Tibial nerve (tissue), 4 donors: ENCODE measurements around the gene NFATC1.

ENCODE experiments used
- EP300 ChIP-seq, 2 donors: sonication (generic); formaldehyde crosslinking; IDR thresholded peaks; one replicate each; pipeline ENCODE4 v1.6.1; 2017; ENCODE audit warnings: antibody characterized with exemption in 2 of 2, mild to moderate bottlenecking in 1 of 2
- POLR2A ChIP-seq, 2 donors: fragments of 450-650 bp; IDR thresholded peaks; one replicate each; pipeline ENCODE4 v1.6.1; 2017; ENCODE audit warnings: antibody characterized with exemption in 2 of 2, mild to moderate bottlenecking in 2 of 2, moderate library complexity in 2 of 2
- TF ChIP-seq, protein P1 (sequence below), 5 experiments: fragments of 200-600 bp in 3 of 5; fragments of 450-650 bp in 2 of 5; sonication (generic) in 3 of 5; IDR thresholded peaks; one replicate each; pipeline ENCODE4 v1.5.1; 2016 to 2019; ENCODE audit warnings: antibody characterized with exemption in 5 of 5, mild to moderate bottlenecking in 3 of 5, moderate library complexity in 2 of 5

DNA sequence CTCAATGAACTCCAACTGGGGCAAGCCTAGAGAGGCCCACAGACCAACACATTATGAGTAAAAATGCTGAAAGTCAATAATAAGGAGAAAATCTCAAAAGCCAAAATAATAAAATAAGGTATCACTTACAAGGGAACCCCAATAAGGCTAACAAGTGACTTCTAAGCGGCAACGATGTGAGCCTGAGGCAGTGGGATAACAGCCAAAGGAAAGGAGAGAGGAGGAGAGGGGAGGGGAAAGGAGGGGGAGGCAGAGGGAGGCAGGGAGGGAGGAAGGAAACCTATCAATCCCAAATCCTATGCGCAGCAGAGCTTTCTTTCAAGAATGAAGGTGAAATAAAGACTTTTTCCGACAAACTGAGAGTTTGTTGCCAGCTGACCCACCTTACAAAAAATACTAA, 6.0 kb upstream of the NFATC1 start:
- TF ChIP-seq, protein P1, sequence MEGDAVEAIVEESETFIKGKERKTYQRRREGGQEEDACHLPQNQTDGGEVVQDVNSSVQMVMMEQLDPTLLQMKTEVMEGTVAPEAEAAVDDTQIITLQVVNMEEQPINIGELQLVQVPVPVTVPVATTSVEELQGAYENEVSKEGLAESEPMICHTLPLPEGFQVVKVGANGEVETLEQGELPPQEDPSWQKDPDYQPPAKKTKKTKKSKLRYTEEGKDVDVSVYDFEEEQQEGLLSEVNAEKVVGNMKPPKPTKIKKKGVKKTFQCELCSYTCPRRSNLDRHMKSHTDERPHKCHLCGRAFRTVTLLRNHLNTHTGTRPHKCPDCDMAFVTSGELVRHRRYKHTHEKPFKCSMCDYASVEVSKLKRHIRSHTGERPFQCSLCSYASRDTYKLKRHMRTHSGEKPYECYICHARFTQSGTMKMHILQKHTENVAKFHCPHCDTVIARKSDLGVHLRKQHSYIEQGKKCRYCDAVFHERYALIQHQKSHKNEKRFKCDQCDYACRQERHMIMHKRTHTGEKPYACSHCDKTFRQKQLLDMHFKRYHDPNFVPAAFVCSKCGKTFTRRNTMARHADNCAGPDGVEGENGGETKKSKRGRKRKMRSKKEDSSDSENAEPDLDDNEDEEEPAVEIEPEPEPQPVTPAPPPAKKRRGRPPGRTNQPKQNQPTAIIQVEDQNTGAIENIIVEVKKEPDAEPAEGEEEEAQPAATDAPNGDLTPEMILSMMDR (IDR thresholded peaks at IDR 0.05), result no peak
- no peak for TF ChIP-seq EP300 (IDR thresholded peaks at IDR 0.05)
- no peak for TF ChIP-seq POLR2A (IDR thresholded peaks at IDR 0.05)
